GM18951 (cell line): ENCODE measurements around the gene AGO3.
"Not testable (repeated sequence)": the region's sequence is repeated elsewhere in the genome, so short reads cannot be mapped to it uniquely, and the experiment has no call there.

Experiments
- POLR2A ChIP-seq: IDR thresholded peaks from 4 replicates; pipeline ENCODE4 v1.6.1; 2011; ENCODE audit warnings: mild to moderate bottlenecking; ENCODE audit not compliant: insufficient read length, insufficient read depth; ENCODE audit errors: extremely low read depth
- in situ Hi-C: fragments of 300-500 bp; cut with MboI; formaldehyde crosslinking; loops from one replicate; pipeline ENCODE4 v1.12.0; 2022; ENCODE audit warnings: low sequenced_read_pairs, mixed read lengths, inconsistent platforms; ENCODE audit not compliant: unreplicated experiment

The AGO3 gene

GRCh38 chr1:35988237-35988636, 57.3 kb downstream of the AGO3 start:
- no peak for TF ChIP-seq POLR2A
- in situ Hi-C loops: no loop called here

- in situ Hi-C loops: no loop called here
- TF ChIP-seq POLR2A: no peak
These were observed 76.1 kb downstream of the AGO3 start for GRCh38 chr1:36006941-36007500.

GRCh38 chr1:36007741-36008140, 76.8 kb downstream of the AGO3 start:
- no peak for TF ChIP-seq POLR2A
- in situ Hi-C loops: no loop called here

- no peak for TF ChIP-seq POLR2A
- in situ Hi-C loops: no loop called here
These were observed 77.8 kb downstream of the AGO3 start for GRCh38 chr1:36008546-36009197.

DNA sequence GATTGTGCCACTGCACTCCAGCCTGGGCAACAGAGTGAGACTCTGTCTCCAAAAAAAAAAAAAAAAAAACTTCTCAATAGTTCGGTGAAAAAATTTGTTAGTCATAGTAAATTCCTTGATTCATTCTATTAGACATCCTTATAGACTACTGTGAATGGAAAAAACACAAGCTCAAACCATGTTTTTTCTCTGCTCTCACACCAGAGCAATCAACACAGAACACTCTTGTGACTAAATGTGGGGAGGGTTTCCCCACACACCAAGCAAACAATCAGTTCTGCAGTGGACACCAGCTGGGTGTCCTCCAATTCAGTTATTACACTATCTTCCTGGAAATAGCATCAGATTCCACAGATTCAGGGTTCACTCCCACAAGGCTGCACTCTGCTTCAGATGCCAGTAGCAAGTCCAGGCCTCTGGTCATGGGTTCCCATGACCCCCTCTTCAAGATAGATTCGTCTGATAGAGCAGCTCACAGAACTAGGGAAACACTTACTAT, 83.9 kb downstream of the AGO3 start:
- in situ Hi-C loops: no loop called here
- no peak for TF ChIP-seq POLR2A

- in situ Hi-C loops: no loop called here
- no peak for TF ChIP-seq POLR2A
These were observed 85.8 kb downstream of the AGO3 start for GRCh38 chr1:36016686-36017085.

DNA sequence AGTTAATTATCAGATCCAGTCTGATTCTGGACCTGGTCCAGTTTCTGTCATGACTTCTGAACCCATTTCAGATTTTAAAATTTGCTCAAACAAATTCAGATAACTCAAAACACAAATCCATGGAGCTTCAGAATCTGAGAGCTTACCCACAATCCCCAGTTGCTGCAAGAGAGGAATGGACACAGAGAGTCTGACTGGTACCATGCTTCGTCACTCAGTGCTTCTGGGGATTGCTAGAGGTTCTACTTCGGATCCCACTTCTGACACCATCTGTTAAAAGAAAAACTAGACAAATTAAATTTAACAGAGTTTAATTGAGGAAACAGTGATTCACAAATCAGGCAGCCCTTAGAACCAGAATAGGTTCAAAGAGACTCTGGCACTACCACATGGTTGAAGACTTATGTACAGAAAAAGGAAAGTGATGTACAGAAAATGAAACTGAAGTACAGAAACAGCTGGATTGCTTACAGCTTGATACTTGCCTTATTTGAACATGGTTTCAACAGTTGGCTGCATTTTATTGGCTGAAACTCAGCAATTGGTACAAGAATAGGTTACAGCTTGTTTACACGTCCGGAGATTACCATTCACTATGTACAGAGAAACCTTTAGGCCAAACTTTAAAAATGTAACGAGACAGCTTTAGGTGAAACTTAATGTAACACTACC, 92.3 kb downstream of the AGO3 start:
- TF ChIP-seq POLR2A: no peak
- in situ Hi-C loops: no loop called here

DNA sequence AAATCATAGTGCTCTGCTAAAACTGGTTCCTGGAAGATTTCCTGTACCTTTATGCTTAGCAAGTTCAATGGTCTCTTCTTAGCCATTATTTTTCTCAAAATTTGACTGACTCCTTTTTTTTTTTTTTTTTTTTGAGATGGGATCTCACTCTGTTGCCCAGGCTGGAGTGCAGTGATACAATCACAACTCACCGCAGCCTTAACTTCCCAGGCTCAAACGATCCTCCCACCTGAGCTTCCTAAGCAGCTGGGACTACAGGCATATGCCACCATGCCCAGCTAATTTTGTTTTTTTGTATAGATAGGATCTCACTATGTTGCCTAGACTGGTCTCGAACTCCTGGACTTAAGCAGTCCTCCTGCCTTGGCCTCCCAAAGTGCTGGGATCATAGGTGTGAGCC, 93.1 kb downstream of the AGO3 start:
- in situ Hi-C loops: not testable (repeated sequence)

DNA sequence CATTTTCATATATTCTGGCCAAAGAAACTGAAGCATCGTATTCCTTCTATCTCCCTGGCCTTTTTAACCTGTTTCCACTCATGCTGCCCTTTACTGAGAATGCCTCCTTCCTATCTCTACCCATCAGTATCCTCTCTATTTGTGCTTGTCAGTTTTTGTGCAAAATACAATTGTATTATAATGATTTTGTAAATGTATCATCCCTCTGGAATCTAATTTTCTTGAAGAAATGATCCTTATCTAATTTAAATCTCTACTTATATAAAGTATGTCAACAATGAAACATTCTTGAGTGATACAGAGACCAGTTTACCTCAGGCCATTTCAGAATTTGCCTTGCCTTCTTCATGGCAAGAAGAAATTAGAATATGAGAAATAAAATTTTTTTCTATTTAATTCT, 93.9 kb downstream of the AGO3 start:
- TF ChIP-seq POLR2A: no peak
- in situ Hi-C loops: no loop called here

GRCh38 chr1:36027766-36028165, 96.9 kb downstream of the AGO3 start:
- in situ Hi-C loops: no loop called here
- no peak for TF ChIP-seq POLR2A

- no peak for TF ChIP-seq POLR2A
- in situ Hi-C loops: no loop called here
These were observed 100.5 kb downstream of the AGO3 start for GRCh38 chr1:36031441-36031840.

GRCh38 chr1:36034692-36035091, 103.8 kb downstream of the AGO3 start:
- no peak for TF ChIP-seq POLR2A
- in situ Hi-C loops: no loop called here

- TF ChIP-seq POLR2A: no peak
- in situ Hi-C loops: no loop called here
These were observed 104.2 kb downstream of the AGO3 start for GRCh38 chr1:36035154-36035553.

GRCh38 chr1:36040238-36040637, 109.3 kb downstream of the AGO3 start:
- in situ Hi-C loops: no loop called here

More at GRCh38 chr1:36040238-36040637, 109.3 kb downstream of the AGO3 start:
- TF ChIP-seq POLR2A: no peak
